Memory B cell (primary cell): ENCODE measurements around the gene NXPH2.
A peak's percentile ranks its signal among the peaks of the same experiment; 100 is the strongest.

Experiments used
- ATAC-seq: fragments of 150-1000 bp; cut with Tn5 transposase; 2 replicates; pipeline ENCODE4 v1.10.0; 2021; ENCODE audit warnings: low read depth, mild to moderate bottlenecking, moderate library complexity
- DNase-seq, 2 donors: peaks; one replicate each; pipeline ENCODE4 v3.0.0; 2022; ENCODE audit warnings: low spot score in 2 of 2
- H3K27ac Mint-ChIP-seq: one replicate; pipeline ENCODE4 v1.8.0; 2022; ENCODE audit warnings: mild to moderate bottlenecking, moderate library complexity, mixed read lengths
- H3K27me3 Mint-ChIP-seq: one replicate; pipeline ENCODE4 v1.8.0; 2022; ENCODE audit warnings: mixed read lengths
- H3K36me3 Mint-ChIP-seq: one replicate; pipeline ENCODE4 v1.8.0; 2022; ENCODE audit warnings: mild to moderate bottlenecking, mixed read lengths
- H3K4me1 Mint-ChIP-seq: one replicate; pipeline ENCODE4 v1.8.0; 2022; ENCODE audit warnings: mixed read lengths
- H3K4me3 Mint-ChIP-seq: one replicate; pipeline ENCODE4 v1.8.0; 2022; ENCODE audit warnings: mild to moderate bottlenecking, moderate library complexity, mixed read lengths
- H3K9me3 Mint-ChIP-seq: one replicate; pipeline ENCODE4 v1.8.0; 2022; ENCODE audit warnings: mixed read lengths

Gene NXPH2

GRCh38 chr2:138622613-138623012, 157.6 kb downstream of the NXPH2 start:
- H3K27me3 Mint-ChIP-seq, result peaks cover 7% of the 10 kb centered on the region

GRCh38 chr2:138621139-138621538, 159.1 kb downstream of the NXPH2 start:
- H3K9me3 Mint-ChIP-seq, result no peaks in the 10 kb centered on the region
- no peak for ATAC-seq
- peaks cover 3% of the 10 kb centered on the region for H3K4me1 Mint-ChIP-seq
- DNase-seq, result no peak
- no peaks in the 10 kb centered on the region for H3K36me3 Mint-ChIP-seq
- H3K4me3 Mint-ChIP-seq, result no peak overlapping the region
- H3K27me3 Mint-ChIP-seq, result peaks cover 6% of the 10 kb centered on the region
- no peak overlapping the region for H3K27ac Mint-ChIP-seq

More at GRCh38 chr2:138622613-138623012, 157.6 kb downstream of the NXPH2 start:
- peaks cover 3% of the 10 kb centered on the region for H3K4me1 Mint-ChIP-seq
- H3K36me3 Mint-ChIP-seq, result no peaks in the 10 kb centered on the region
- no peak overlapping the region for H3K4me3 Mint-ChIP-seq
- DNase-seq (no peak), ATAC-seq (peak; percentile 35)
- no peak overlapping the region for H3K27ac Mint-ChIP-seq
- H3K9me3 Mint-ChIP-seq, result no peaks in the 10 kb centered on the region

GRCh38 chr2:138620431-138620830, 159.8 kb downstream of the NXPH2 start:
- peaks cover 3% of the 10 kb centered on the region for H3K4me1 Mint-ChIP-seq
- H3K4me3 Mint-ChIP-seq, result no peak overlapping the region
- ATAC-seq (no peak), DNase-seq (no peak)
- H3K27me3 Mint-ChIP-seq, result peaks cover 4% of the 10 kb centered on the region
- H3K36me3 Mint-ChIP-seq, result no peaks in the 10 kb centered on the region
- no peaks in the 10 kb centered on the region for H3K9me3 Mint-ChIP-seq
- no peak overlapping the region for H3K27ac Mint-ChIP-seq
